A549 (cell line): ENCODE measurements around the gene CIPC.

Experiments used
- BHLHE40 ChIP-seq: IDR thresholded peaks from 2 replicates; pipeline ENCODE4 v1.6.1; 2012; ENCODE audit warnings: low read depth, low read length, inconsistent platforms
- CEBPB ChIP-seq, 2 experiments: fragments of >200 bp in 1 of 2; sonication (Bioruptor Twin) in 1 of 2; formaldehyde crosslinking in 1 of 2; IDR thresholded peaks; 2 replicates each; pipeline ENCODE4 v1.6.1; 2012 to 2016
- CHD4 ChIP-seq: fragments of 200-600 bp; sonication (generic); IDR thresholded peaks from 2 replicates; pipeline ENCODE4 v1.6.1; 2016; ENCODE audit warnings: antibody characterized with exemption, mild to moderate bottlenecking, borderline replicate concordance
- EP300 ChIP-seq, 2 experiments: fragments of >200 bp; sonication (Bioruptor Twin); formaldehyde crosslinking; IDR thresholded peaks; 2 replicates in 1 of 2; 3 replicates in 1 of 2; pipeline ENCODE4 v1.6.1; 2016 to 2017
- JUN ChIP-seq, 2 experiments: fragments of >200 bp; sonication (Bioruptor Twin); formaldehyde crosslinking; IDR thresholded peaks; 2 replicates in 1 of 2; 3 replicates in 1 of 2; pipeline ENCODE4 v1.6.1; 2016 to 2017
- JUNB ChIP-seq: fragments of >200 bp; sonication (Bioruptor Twin); formaldehyde crosslinking; IDR thresholded peaks from 2 replicates; pipeline ENCODE4 v1.6.1; 2016
- MAX ChIP-seq: IDR thresholded peaks from 2 replicates; pipeline ENCODE4 v1.6.1; 2012
- MAZ ChIP-seq: fragments of 150-350 bp; IDR thresholded peaks from 2 replicates; pipeline ENCODE4 v1.6.1; 2014; ENCODE audit warnings: antibody characterized with exemption, low read depth, low read length, borderline replicate concordance
- POLR2A ChIP-seq: IDR thresholded peaks from 2 replicates; pipeline ENCODE4 v1.6.1; 2012; ENCODE audit warnings: mild to moderate bottlenecking, low read length
- REST ChIP-seq: fragments of 200-600 bp; sonication (generic); IDR thresholded peaks from 2 replicates; pipeline ENCODE4 v1.6.1; 2016; ENCODE audit warnings: antibody characterized with exemption, mild to moderate bottlenecking, moderate library complexity
- TF ChIP-seq, protein P1 (sequence below): fragments of >200 bp; sonication (Bioruptor Twin); formaldehyde crosslinking; IDR thresholded peaks from 3 replicates; pipeline ENCODE4 v1.5.1; 2016

DNA sequence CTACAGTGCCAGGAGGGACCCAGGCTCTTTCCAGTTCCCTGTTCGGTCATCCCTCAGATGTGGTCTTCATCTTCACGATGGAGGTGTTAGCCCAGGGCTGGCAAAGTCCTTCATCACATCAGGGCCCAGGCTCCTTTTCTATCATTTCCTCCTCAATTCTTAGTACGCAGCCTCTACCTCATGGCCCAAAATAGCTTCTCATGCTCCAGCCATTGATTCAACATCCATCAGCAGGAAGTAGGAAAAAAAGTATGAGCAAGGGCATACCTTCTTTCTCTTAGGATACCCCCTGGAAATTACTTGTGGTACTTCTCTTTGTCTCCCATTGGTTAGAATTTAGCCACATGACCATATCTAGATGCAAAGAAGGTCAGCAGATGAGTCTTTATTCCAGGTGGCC is 55.7 kb downstream of the CIPC start:
- TF ChIP-seq, protein P1, sequence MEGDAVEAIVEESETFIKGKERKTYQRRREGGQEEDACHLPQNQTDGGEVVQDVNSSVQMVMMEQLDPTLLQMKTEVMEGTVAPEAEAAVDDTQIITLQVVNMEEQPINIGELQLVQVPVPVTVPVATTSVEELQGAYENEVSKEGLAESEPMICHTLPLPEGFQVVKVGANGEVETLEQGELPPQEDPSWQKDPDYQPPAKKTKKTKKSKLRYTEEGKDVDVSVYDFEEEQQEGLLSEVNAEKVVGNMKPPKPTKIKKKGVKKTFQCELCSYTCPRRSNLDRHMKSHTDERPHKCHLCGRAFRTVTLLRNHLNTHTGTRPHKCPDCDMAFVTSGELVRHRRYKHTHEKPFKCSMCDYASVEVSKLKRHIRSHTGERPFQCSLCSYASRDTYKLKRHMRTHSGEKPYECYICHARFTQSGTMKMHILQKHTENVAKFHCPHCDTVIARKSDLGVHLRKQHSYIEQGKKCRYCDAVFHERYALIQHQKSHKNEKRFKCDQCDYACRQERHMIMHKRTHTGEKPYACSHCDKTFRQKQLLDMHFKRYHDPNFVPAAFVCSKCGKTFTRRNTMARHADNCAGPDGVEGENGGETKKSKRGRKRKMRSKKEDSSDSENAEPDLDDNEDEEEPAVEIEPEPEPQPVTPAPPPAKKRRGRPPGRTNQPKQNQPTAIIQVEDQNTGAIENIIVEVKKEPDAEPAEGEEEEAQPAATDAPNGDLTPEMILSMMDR, result no peak
- no peak for TF ChIP-seq CHD4
- no peak for TF ChIP-seq JUNB
- no peak for TF ChIP-seq POLR2A
- TF ChIP-seq EP300 (IDR thresholded peaks at IDR 0.05), result no peak
- no peak for TF ChIP-seq JUN (IDR thresholded peaks at IDR 0.05)
- no peak for TF ChIP-seq REST
- TF ChIP-seq MAX, result no peak
- no peak for TF ChIP-seq CEBPB (IDR thresholded peaks at IDR 0.05)
- TF ChIP-seq MAZ, result no peak
- no peak for TF ChIP-seq BHLHE40
